Measurements from ENCODE around the gene LASP1.
"Not testable (repeated sequence)": the region's sequence is repeated elsewhere in the genome, so short reads cannot be mapped to it uniquely, and the experiment has no call there.

LASP1 gene

GRCh38 chr17:38869526-38870258, at the start of gene LASP1:
LASP1 (plus strand) TSS chr17:38870058; CDS start chr17:38870190, 132 bp downstream.
- DNase-seq (ENCODE audit: low read depth): peak; percentile 77

- DNase-seq (ENCODE audit: low read depth): peak; percentile 94
Observed at GRCh38 chr17:38824899-38825761, 44.7 kb upstream of the LASP1 start, which contains the start of gene CWC25. CWC25 (minus strand) TSS chr17:38825321; CDS start chr17:38825183, 138 bp downstream.

GRCh38 chr17:38825762-38826247, 44.1 kb upstream of the LASP1 start:
- DNase-seq (ENCODE audit: low read depth): no peak

GRCh38 chr17:38844261-38844757, 25.5 kb upstream of the LASP1 start:
- DNase-seq (ENCODE audit: low read depth): no peak

GRCh38 chr17:38848557-38848891, 21.3 kb upstream of the LASP1 start:
- no peak for DNase-seq (ENCODE audit: low read depth)

- DNase-seq (ENCODE audit: low read depth): no peak
Observed at GRCh38 chr17:38848939-38849605, 20.8 kb upstream of the LASP1 start.

GRCh38 chr17:38850374-38850773, 19.5 kb upstream of the LASP1 start:
- no peak for DNase-seq (ENCODE audit: low read depth)

GRCh38 chr17:38851434-38851833, 18.4 kb upstream of the LASP1 start:
- DNase-seq (ENCODE audit: low read depth): no peak

- no peak for DNase-seq (ENCODE audit: low read depth)
Observed at GRCh38 chr17:38852771-38853291, 17.0 kb upstream of the LASP1 start.

- peak; percentile 83 for DNase-seq (ENCODE audit: low read depth)
Observed at GRCh38 chr17:38853292-38854219, 16.3 kb upstream of the LASP1 start, which contains the start of gene RPL23. RPL23 (minus strand) TSS chr17:38853721; CDS start chr17:38853710, 11 bp downstream.

GRCh38 chr17:38855101-38855714, 14.7 kb upstream of the LASP1 start:
- DNase-seq (ENCODE audit: low read depth): not testable (repeated sequence)

- no peak for DNase-seq (ENCODE audit: low read depth)
Observed at GRCh38 chr17:38857271-38857670, 12.6 kb upstream of the LASP1 start.

- DNase-seq (ENCODE audit: low read depth): no peak
Observed at GRCh38 chr17:38861399-38861843, 8.4 kb upstream of the LASP1 start.

- DNase-seq (ENCODE audit: low read depth): no peak
Observed at GRCh38 chr17:38864636-38865398, 5.0 kb upstream of the LASP1 start.

GRCh38 chr17:38867179-38867967, 2.5 kb upstream of the LASP1 start:
- DNase-seq (ENCODE audit: low read depth): peak; percentile 55

- no peak for DNase-seq (ENCODE audit: low read depth)
Observed at GRCh38 chr17:38867968-38868816, 1.7 kb upstream of the LASP1 start.

- DNase-seq (ENCODE audit: low read depth): peak; percentile 84
Observed at GRCh38 chr17:38868817-38869525, 887 bp upstream of the LASP1 start.
